NCI-H2081 (cell line): ENCODE measurements around the gene TMEM229B.

Experiments used
- DNase-seq, 2 experiments: peaks; one replicate each; lab custom pipeline; 2025; lab: John Stamatoyannopoulos, UW

The TMEM229B gene

GRCh38 chr14:67421356-67422224, 66.9 kb downstream of the TMEM229B start:
- DNase-seq: no peak
